Activated T-cell treated with anti-CD3 and anti-CD28 coated beads for 4 hours (primary cell): ENCODE data around the gene ATP6V0E2.
"Not testable (repeated sequence)": the region's sequence is repeated elsewhere in the genome, so short reads cannot be mapped to it uniquely, and the experiment has no call there.

Experiments used
- DNase-seq: peaks from one replicate; pipeline ENCODE4 v3.0.0-alpha.2; 2020

Gene ATP6V0E2

GRCh38 chr7:149873074-149873969, at the start of gene ATP6V0E2:
Gene ATP6V0E2 (plus strand): TSS chr7:149873969. CDS start chr7:149874066, 97 bp downstream.
- DNase-seq = peak; percentile 83

- DNase-seq = no peak
Observed at GRCh38 chr7:149824301-149824741, 49.4 kb upstream of the ATP6V0E2 start.

- no peak for DNase-seq
Observed at GRCh38 chr7:149824748-149825566, 48.8 kb upstream of the ATP6V0E2 start.

- DNase-seq = no peak
Observed at GRCh38 chr7:149825567-149826343, 48.0 kb upstream of the ATP6V0E2 start.

GRCh38 chr7:149826344-149827088, 47.3 kb upstream of the ATP6V0E2 start:
- DNase-seq = no peak

GRCh38 chr7:149827089-149827981, 46.4 kb upstream of the ATP6V0E2 start:
- DNase-seq = no peak

GRCh38 chr7:149828357-149829309, 45.1 kb upstream of the ATP6V0E2 start:
- DNase-seq = no peak

GRCh38 chr7:149830527-149830926, 43.2 kb upstream of the ATP6V0E2 start:
- not testable (repeated sequence) for DNase-seq

GRCh38 chr7:149830997-149831740, 42.6 kb upstream of the ATP6V0E2 start:
- DNase-seq = no peak

GRCh38 chr7:149831741-149832219, 42.0 kb upstream of the ATP6V0E2 start:
- DNase-seq = no peak

GRCh38 chr7:149832332-149833041, 41.3 kb upstream of the ATP6V0E2 start:
- no peak for DNase-seq

- no peak for DNase-seq
Observed at GRCh38 chr7:149833495-149834130, 40.2 kb upstream of the ATP6V0E2 start.

- DNase-seq = no peak
Observed at GRCh38 chr7:149834601-149835000, 39.2 kb upstream of the ATP6V0E2 start.

- no peak for DNase-seq
Observed at GRCh38 chr7:149836434-149836833, 37.3 kb upstream of the ATP6V0E2 start.

GRCh38 chr7:149837564-149838223, 36.1 kb upstream of the ATP6V0E2 start:
- no peak for DNase-seq

GRCh38 chr7:149838224-149838991, 35.4 kb upstream of the ATP6V0E2 start, which contains the start of gene ZNF862:
Gene ZNF862 (plus strand): TSS chr7:149838375. CDS start chr7:149838612, 237 bp downstream.
- peak; percentile 89 for DNase-seq
